Panc1 (cell line): ENCODE data around the gene SULF2. TPM values are rescaled to one million over a fixed set of nuclear protein-coding genes. Genes with fewer than 3 reads are reported as not detected.

Experiments used
- ATAC-seq: fragments of 200-7000 bp; cut with Tn5 transposase; 2 replicates; pipeline ENCODE4 v1.9.1; 2020; ENCODE audit warnings: mild to moderate bottlenecking, moderate library complexity
- BruUV-seq: library from RNA; stranded (reverse); fragments of 400-500 nt; replicated peaks from 2 replicates; lab custom pipeline; 2021; lab: Mats Ljungman, UMichigan
- CTCF ChIA-PET: fragments of 300-600 bp; sonication (Branson Sonifier 250); formaldehyde crosslinking; loops from one replicate; lab custom pipeline; 2022; ENCODE audit warnings: antibody characterized with exemption; lab: Charles Lee
- POLR2A ChIA-PET: fragments of 300-600 bp; sonication (Branson Sonifier 250); formaldehyde crosslinking; loops from one replicate; lab custom pipeline; 2022; ENCODE audit warnings: antibody characterized with exemption; lab: Charles Lee
- DNase-seq: peaks from one replicate; pipeline ENCODE4 v3.0.0-alpha.2; 2010; ENCODE audit warnings: low read depth, low spot score
- H3K27ac ChIP-seq: 2 replicates; pipeline ENCODE4 v1.5.1; 2011; ENCODE audit warnings: mild to moderate bottlenecking, low read length, inconsistent platforms
- H3K27me3 ChIP-seq: fragments of 200-500 bp; sonication (Bioruptor generic); 2 replicates; pipeline ENCODE4 v1.6.0; 2014; ENCODE audit warnings: low read length, inconsistent platforms; ENCODE audit not compliant: control insufficient read depth, insufficient read depth
- H3K36me3 ChIP-seq: fragments of 200-500 bp; sonication (Bioruptor generic); 2 replicates; pipeline ENCODE4 v1.5.1; 2014; ENCODE audit warnings: inconsistent platforms, mild to moderate bottlenecking, low read length, moderate library complexity; ENCODE audit not compliant: control insufficient read depth, insufficient read depth
- H3K4me1 ChIP-seq: 2 replicates; pipeline ENCODE4 v1.5.1; 2011; ENCODE audit warnings: inconsistent platforms, mild to moderate bottlenecking, low read length, moderate library complexity; ENCODE audit not compliant: control insufficient read depth, insufficient read depth
- H3K4me3 ChIP-seq, 2 experiments: 2 replicates each; pipeline ENCODE4 v1.5.1; 2011 to 2012; ENCODE audit warnings: low read depth in 2 of 2, low read length in 2 of 2, mild to moderate bottlenecking in 2 of 2, inconsistent platforms in 1 of 2, moderate library complexity in 1 of 2
- H3K9me3 ChIP-seq: fragments of 200-500 bp; sonication (Bioruptor generic); 2 replicates; pipeline ENCODE4 v1.5.1; 2014; ENCODE audit warnings: low read depth, mild to moderate bottlenecking, inconsistent platforms, low read length, moderate library complexity; ENCODE audit not compliant: control insufficient read depth, insufficient read depth
- CTCF ChIP-seq: fragments of 450-650 bp; IDR thresholded peaks from 2 replicates; pipeline ENCODE4 v1.5.1; 2017; ENCODE audit warnings: mild to moderate bottlenecking
- POLR2AphosphoS5 ChIP-seq: IDR thresholded peaks from 2 replicates; pipeline ENCODE4 v1.6.1; 2012; ENCODE audit warnings: mild to moderate bottlenecking, low read depth, low read length, moderate library complexity
- REST ChIP-seq, 2 experiments: IDR thresholded peaks; 2 replicates each; pipeline ENCODE4 v1.6.1; 2011 to 2012; ENCODE audit warnings: low read depth in 2 of 2, control low read depth in 1 of 2, low read length in 1 of 2, mild to moderate bottlenecking in 1 of 2, moderate library complexity in 1 of 2; ENCODE audit not compliant: insufficient read depth in 1 of 2
- SIN3A ChIP-seq: IDR thresholded peaks from 2 replicates; pipeline ENCODE4 v1.6.1; 2012; ENCODE audit warnings: low read depth, mild to moderate bottlenecking, low read length, moderate library complexity, borderline replicate concordance; ENCODE audit not compliant: insufficient read depth
- TCF7L2 ChIP-seq: IDR thresholded peaks from 2 replicates; pipeline ENCODE4 v1.6.1; 2011; ENCODE audit warnings: mild to moderate bottlenecking, low read depth, low read length, inconsistent platforms
- in situ Hi-C: cut with HindIII; loops from 2 replicates; pipeline ENCODE4 v1.10.0; 2016; ENCODE audit warnings: low sequenced_read_pairs, low pct_unique_long_range_greater_than_20kb
- intact Hi-C: fragments of 100-400 bp; cut with micrococcal nuclease; formaldehyde crosslinking; loops from one replicate; pipeline ENCODE4 v1.10.0; 2022; ENCODE audit not compliant: unreplicated experiment
- total RNA-seq: library from RNA; stranded (reverse); gene quantifications from one replicate; pipeline ENCODE4 v1.2.1, GENCODE V29; 2021; ENCODE audit not compliant: unreplicated experiment

The SULF2 gene
- total RNA-seq, 1 experiment from 2014 or later, result 1.4 TPM

GRCh38 chr20:47682028-47682783 is 103.1 kb downstream of the SULF2 start:
- intact Hi-C loops (no loop called here), in situ Hi-C loops (no loop called here)
- ChIA-PET CTCF (no interaction called here), POLR2A (no interaction called here)
- no TSS peak for BruUV-seq
- no peak overlapping the region for H3K4me3 ChIP-seq
- H3K27me3 ChIP-seq, result no peaks in the 10 kb centered on the region
- DNase-seq (no peak), ATAC-seq (no peak)
- H3K27ac ChIP-seq, result no peak overlapping the region
- H3K36me3 ChIP-seq, result no peaks in the 10 kb centered on the region
- H3K9me3 ChIP-seq, result no peaks in the 10 kb centered on the region
- TF ChIP-seq REST (IDR thresholded peaks at IDR 0.05; ENCODE audit: insufficient read depth in 1 of 2, low read depth in 2 of 2, low read length in 1 of 2) (no peak), TCF7L2 (no peak), CTCF (no peak), SIN3A (no peak), POLR2AphosphoS5 (no peak)
- H3K4me1 ChIP-seq, result no peaks in the 10 kb centered on the region

GRCh38 chr20:47680804-47681529 is 104.3 kb downstream of the SULF2 start:
- H3K4me3 ChIP-seq, result no peak overlapping the region
- TF ChIP-seq REST (IDR thresholded peaks at IDR 0.05; ENCODE audit: insufficient read depth in 1 of 2, low read depth in 2 of 2, low read length in 1 of 2) (no peak), CTCF (no peak), TCF7L2 (no peak), SIN3A (no peak), POLR2AphosphoS5 (no peak)
- no peak overlapping the region for H3K27ac ChIP-seq
- H3K36me3 ChIP-seq, result no peaks in the 10 kb centered on the region
- no TSS peak for BruUV-seq
- H3K4me1 ChIP-seq, result no peaks in the 10 kb centered on the region
- in situ Hi-C loops (no loop called here), intact Hi-C loops (no loop called here)
- H3K9me3 ChIP-seq, result no peaks in the 10 kb centered on the region
- CTCF ChIA-PET, result no interaction called here
- POLR2A ChIA-PET, result interaction anchor here (0.5 kb wide), 1 partner anchor 12 kb away, joined by 3 read pairs; no protein-coding TSS in a partner anchor
- DNase-seq (no peak), ATAC-seq (no peak)
- H3K27me3 ChIP-seq, result no peaks in the 10 kb centered on the region
